ENCODE results near the gene MYO7A. TPM values are rescaled to one million over a fixed set of nuclear protein-coding genes. Genes with fewer than 3 reads are reported as not detected.

The MYO7A gene
- total and polyA plus RNA-seq, 2 of the 4 experiments (the other 2 are of a cell fraction), result 0.02 TPM; not detected in 1

DNA sequence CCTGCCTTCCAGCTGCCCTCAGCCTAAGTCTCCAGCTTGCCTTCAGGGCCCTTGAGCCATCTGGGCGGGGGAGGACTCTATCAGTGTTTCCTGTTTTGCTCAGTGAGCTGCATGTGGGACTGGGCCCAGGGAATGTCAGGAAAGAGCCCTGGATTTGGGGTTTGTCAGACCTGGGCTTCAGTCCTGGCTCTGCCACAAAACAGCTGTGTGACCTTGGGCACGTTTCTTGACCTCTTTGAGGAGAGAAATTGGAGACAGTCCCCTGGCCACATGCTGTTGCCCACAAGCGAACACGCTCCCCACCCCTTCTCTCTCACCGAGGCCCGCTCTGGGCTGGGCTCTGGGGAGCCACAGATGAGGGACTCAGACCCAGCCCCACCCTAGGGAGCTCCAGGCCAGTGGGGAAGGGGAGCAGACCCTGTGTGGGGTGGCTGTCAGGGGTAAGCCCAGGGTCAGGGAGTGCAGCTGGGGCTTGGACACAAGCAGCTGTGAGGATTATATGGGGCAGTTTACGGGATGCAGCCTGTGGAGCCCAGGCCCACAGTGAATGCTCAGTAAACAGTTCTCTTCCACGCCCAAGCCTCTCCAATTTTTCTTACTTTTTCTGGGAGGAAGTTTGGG is 12.3 kb downstream of the MYO7A start:
- dilution Hi-C loops (cut with HindIII; ENCODE audit: low sequenced_read_pairs, unreplicated experiment), result no loop called here

More for the DNA sequence above, 12.3 kb downstream of the MYO7A start:
- no peak overlapping the region for H3K18ac ChIP-seq (ENCODE audit: low read depth, low read length)
- 100% methylated on average over 1 of the region's 8 CpGs; no CpG with 5 or more reads in 1 of the 2 experiments for WGBS, 2 experiments (ENCODE audit: extremely low coverage in 2 of 2, insufficient read length in 1 of 2)
- H3K4ac ChIP-seq (ENCODE audit: low read depth, low read length), result no peak overlapping the region
- H3K79me1 ChIP-seq (ENCODE audit: low read depth in 1 of 2, low read length in 2 of 2), result no peaks in the 10 kb centered on the region
- no peak overlapping the region for H3K4me2 ChIP-seq (ENCODE audit: low read depth, low read length)
- no peaks in the 10 kb centered on the region for H3K9me3 ChIP-seq (ENCODE audit: control insufficient read depth, insufficient read depth, low read length)
- H2BK15ac ChIP-seq (ENCODE audit: low read depth, low read length), result no peak overlapping the region
- H3K27ac ChIP-seq (ENCODE audit: insufficient read depth, low read length), result no peak overlapping the region
- no peak overlapping the region for H2AK5ac ChIP-seq (ENCODE audit: low read depth, low read length)
- no peak overlapping the region for H3K4me3 ChIP-seq (ENCODE audit: insufficient read depth, low read depth, low read length)
- H3K27me3 ChIP-seq (ENCODE audit: control insufficient read depth, insufficient read depth, low read length), result peaks cover 12% of the 10 kb centered on the region
- no TSS peak for BruUV-seq (replicated peaks)
- H2AFZ ChIP-seq (replicated peaks; ENCODE audit: low read length, poor library complexity), result peak overlapping the region; percentile 70
- no peak for TF ChIP-seq MAZ (IDR thresholded peaks at IDR 0.05; ENCODE audit: borderline replicate concordance, low read depth, low read length)
- no peak for TF ChIP-seq MAFK (IDR thresholded peaks at IDR 0.05; ENCODE audit: low read depth, low read length)
- no peak for TF ChIP-seq ELK1 (IDR thresholded peaks at IDR 0.05; ENCODE audit: borderline replicate concordance, low read depth, low read length)
- no peak for TF ChIP-seq RFX5 (IDR thresholded peaks at IDR 0.05; ENCODE audit: low read depth, low read length)
- no peak for TF ChIP-seq BHLHE40 (IDR thresholded peaks at IDR 0.05; ENCODE audit: low read depth, low read length)
- no peak for TF ChIP-seq NFE2L2 (IDR thresholded peaks at IDR 0.05; ENCODE audit: low read depth, low read length)
- TF ChIP-seq POLR2A (IDR thresholded peaks at IDR 0.05; ENCODE audit: low read depth, low read length), result no peak
- TF ChIP-seq CEBPB (IDR thresholded peaks at IDR 0.05; ENCODE audit: low read depth, low read length), result no peak
- TF ChIP-seq, protein P1, sequence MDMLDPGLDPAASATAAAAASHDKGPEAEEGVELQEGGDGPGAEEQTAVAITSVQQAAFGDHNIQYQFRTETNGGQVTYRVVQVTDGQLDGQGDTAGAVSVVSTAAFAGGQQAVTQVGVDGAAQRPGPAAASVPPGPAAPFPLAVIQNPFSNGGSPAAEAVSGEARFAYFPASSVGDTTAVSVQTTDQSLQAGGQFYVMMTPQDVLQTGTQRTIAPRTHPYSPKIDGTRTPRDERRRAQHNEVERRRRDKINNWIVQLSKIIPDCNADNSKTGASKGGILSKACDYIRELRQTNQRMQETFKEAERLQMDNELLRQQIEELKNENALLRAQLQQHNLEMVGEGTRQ (IDR thresholded peaks at IDR 0.05; ENCODE audit: low read depth, low read length), result no peak
- no peak for TF ChIP-seq RAD21 (IDR thresholded peaks at IDR 0.05; ENCODE audit: low read length)
- no peak for TF ChIP-seq MXI1 (IDR thresholded peaks at IDR 0.05; ENCODE audit: borderline replicate concordance, low read depth, low read length)
- no peak for TF ChIP-seq SMC3 (IDR thresholded peaks at IDR 0.05; ENCODE audit: low read depth, low read length)
- no peak overlapping the region for H4K8ac ChIP-seq (ENCODE audit: low read depth in 2 of 2, low read length in 2 of 2)
- H2AK9ac ChIP-seq (replicated peaks; ENCODE audit: low read depth, low read length, poor library complexity), result peak overlapping the region; percentile 9
- no peak overlapping the region for H2BK5ac ChIP-seq (ENCODE audit: low read depth, low read length, poor library complexity, severe bottlenecking)
- no peaks in the 10 kb centered on the region for H3K4me1 ChIP-seq (ENCODE audit: control insufficient read depth, insufficient read depth, low read length)
- POLR2A ChIA-PET (ENCODE audit: unreplicated experiment), result interaction anchor here (0.6 kb wide), 1 partner anchor 11 kb away, joined by 3 read pairs; no protein-coding TSS in a partner anchor
- CTCF ChIA-PET, result interaction anchor here (1.0 kb wide), 2 partner anchors 13 to 48 kb away, joined by 3 to 4 read pairs; no protein-coding TSS in a partner anchor
- H2BK20ac ChIP-seq (ENCODE audit: low read depth, low read length), result no peak overlapping the region
- in situ Hi-C loops (cut with MboI; ENCODE audit: low sequenced_read_pairs), result no loop called here
- no peak overlapping the region for H2BK120ac ChIP-seq (ENCODE audit: low read depth, low read length)
- H3K9ac ChIP-seq (ENCODE audit: low read depth, low read length), result no peak overlapping the region
- no peak overlapping the region for H4K5ac ChIP-seq (ENCODE audit: low read depth, low read length)
- ATAC-seq (ENCODE audit: low read depth) (peak; percentile 50), DNase-seq (peak; percentile 47)
- no peaks in the 10 kb centered on the region for H3K36me3 ChIP-seq (ENCODE audit: control insufficient read depth, insufficient read depth, low read length)
- H3K23ac ChIP-seq (ENCODE audit: low read depth, low read length), result no peak overlapping the region
- intact Hi-C loops (cut with micrococcal nuclease), result no loop called here
- H3K56ac ChIP-seq (ENCODE audit: extremely low read depth, insufficient read depth, low read length), result no peak overlapping the region
- H3K14ac ChIP-seq (replicated peaks; ENCODE audit: low read depth, low read length), result 0 out of 2 replicates have a peak overlapping the region, but pooled peaks have one; percentile 11
- no peaks in the 10 kb centered on the region for H3K9me1 ChIP-seq (ENCODE audit: insufficient read depth, low read length)
- H4K91ac ChIP-seq (ENCODE audit: insufficient read depth, low read depth, low read length), result no peak overlapping the region
- H4K20me1 ChIP-seq (ENCODE audit: insufficient read depth, low read length), result no peaks in the 10 kb centered on the region
